NCI-H1048 (cell line): ENCODE results near the gene FOXN1.

Experiments
- DNase-seq: peaks from one replicate; lab custom pipeline; 2025; lab: John Stamatoyannopoulos, UW

FOXN1 gene

DNA sequence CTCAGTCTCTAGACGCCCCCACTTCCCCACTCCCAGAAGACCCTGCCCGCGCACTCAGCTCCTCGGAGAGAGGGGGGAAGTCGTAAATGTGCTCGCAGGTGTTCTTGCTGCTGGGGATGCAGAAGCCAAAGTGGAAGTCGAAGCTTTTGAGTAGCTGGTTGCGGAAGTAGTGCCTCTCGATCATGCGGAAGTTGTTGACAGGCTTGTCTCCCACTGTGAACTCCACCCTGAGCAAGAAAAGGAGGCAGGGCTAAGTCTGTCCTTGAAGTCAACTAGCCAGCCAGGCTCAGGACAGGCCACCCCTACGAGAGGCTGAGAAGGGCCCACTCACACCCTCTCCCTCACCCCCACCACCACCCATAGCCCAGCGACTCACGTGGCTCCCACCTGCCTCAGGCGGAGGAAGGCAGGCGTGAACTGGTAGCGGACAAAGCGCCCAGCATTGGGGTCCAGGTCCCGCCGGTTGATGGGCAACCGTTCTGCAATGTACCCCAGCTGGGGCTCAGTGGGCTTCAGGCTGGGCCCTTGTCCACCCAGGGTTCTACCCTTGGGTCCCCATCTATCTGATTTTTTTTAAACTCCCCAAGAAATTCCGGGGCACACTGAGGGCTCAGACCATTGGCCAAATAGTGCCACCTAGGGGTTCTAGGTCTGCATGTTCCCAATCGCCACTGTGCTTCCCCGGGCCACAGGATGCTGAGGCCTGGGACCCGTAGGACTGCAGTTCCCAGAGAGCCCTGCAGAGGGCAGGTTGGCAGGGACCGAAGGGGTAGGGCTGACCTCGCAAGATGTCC is 41.7 kb downstream of the FOXN1 start:
- DNase-seq = no peak

- no peak for DNase-seq
Observed at GRCh38 chr17:28548417-28549130, 42.4 kb downstream of the FOXN1 start.

DNA sequence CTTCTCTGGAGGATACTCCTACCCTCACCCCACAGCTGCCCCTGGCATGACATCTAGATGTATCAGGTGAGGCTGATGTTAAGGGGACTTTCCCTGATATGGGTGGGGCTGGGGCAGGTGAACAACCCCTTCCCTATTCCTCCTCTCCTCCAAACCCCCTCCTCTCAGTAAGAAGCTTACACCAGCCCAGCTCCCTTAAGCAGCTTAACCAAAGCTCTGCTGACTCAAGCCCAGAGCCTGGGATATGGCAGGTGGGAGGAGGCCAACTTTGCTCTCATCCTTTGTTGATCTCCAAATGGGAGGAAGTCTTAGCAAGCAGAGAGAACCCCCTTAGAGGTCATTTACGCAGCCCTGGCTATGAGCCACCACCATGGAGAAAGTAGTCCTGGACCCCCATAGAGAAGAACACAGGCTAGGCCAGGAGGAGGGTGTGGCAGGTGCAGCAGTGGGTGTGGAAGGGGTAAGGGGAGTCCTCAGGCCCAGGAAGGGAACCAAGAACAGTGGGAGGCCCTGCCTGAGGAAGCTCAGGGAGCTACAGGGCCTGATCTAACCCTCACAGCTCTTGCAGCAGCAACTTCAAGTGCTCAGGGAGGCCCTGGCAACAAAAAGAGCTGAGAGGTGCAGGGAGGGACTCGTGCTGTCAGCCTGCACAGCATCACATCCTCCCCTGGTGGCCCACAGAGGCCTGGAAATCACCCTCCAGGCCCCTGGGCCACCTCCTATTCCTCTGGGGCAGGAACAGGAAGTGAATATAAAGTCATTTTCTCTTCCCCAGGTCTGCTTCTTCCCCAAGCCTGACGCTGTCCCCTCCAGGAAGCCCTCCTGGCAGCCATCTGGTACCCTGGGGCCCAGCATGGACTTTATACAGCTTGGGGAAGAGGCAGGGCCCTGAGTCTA is 43.3 kb downstream of the FOXN1 start:
- DNase-seq = no peak

- DNase-seq = no peak
Observed at GRCh38 chr17:28550858-28551257, 44.7 kb downstream of the FOXN1 start.

DNA sequence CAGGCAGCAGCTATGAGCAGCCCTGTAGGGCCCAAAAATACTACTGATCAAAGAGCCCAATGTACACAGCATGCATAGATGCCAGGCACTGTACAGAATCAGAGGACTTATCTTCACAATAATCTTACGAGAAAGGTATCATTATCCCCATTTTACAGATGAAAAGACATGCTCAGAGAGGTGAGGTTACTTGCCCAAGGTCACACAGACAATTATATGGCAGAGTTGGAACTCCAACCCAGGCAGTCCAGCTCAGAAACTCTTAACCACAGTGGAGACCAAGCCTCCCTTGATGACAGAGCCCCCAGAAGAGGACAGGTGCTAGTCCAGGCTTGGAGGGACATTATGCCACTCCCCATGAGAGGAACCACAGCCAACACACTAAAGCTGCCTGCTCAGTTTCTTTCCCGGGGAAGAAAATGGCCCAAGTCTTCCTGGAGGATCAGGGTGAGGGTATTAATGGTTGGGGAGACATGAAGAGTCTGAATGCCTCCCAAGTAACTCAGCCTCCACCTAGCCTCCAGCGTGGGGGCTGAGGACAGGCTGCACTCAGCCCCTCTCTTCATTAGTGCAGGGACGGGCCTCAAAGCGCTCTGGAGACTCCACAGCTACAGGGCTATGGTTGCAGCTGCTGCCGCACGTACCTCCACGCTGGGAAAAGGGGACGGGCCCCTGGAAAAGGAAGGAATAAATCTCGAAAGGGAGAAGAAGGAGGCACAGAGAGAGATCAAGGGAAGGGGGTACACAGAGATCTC is 45.5 kb downstream of the FOXN1 start:
- no peak for DNase-seq

- DNase-seq = peak; percentile 49
Observed at GRCh38 chr17:28552176-28552999, 46.2 kb downstream of the FOXN1 start, which contains the start of gene UNC119. UNC119 (minus strand) TSS chr17:28552624; CDS start chr17:28552557, 67 bp downstream.

DNA sequence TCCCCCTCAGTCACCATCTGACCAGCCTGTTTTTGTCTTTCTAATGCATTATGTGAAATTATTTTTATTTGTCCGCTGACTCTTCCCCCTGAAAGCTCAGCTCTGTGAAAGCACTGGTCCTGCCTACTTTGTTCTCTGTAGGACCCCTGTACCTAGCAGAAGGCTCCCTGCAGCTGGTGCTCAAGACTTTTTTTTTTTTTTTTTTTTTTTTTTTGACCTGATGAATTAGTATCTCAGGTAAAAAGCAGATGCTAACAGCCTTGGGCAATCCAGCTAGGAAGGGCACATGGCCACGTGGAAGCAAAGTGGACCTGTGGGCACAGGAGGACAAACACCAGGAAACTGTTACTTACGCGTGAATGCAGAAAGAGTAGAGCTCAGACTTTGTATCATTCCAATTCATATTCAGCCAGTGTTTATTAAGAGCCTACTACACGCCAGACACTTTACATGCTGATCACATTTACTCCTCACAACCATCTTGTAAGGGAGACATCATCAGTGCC is 46.9 kb downstream of the FOXN1 start:
- DNase-seq = no peak

GRCh38 chr17:28554565-28554964 is 48.4 kb downstream of the FOXN1 start:
- DNase-seq = no peak

DNA sequence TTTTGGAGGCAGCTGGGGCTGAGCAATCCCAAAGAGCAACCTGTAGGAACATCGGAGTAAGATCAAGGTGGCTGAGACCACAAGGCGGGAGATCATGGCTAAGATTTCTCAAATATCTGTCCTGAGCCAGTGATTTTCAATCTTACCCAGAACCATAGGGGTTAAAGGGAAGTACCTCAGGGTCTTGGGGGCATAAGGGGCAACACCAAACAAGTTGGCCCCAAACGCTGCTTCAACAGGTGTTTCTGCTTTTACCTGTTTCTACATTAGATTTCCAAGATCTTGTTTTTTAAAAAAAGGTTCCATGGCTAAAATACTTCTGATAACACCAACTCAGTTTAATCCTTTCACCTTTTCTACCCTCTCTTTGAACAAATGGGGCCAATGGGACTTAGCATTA is 48.9 kb downstream of the FOXN1 start:
- no peak for DNase-seq

DNA sequence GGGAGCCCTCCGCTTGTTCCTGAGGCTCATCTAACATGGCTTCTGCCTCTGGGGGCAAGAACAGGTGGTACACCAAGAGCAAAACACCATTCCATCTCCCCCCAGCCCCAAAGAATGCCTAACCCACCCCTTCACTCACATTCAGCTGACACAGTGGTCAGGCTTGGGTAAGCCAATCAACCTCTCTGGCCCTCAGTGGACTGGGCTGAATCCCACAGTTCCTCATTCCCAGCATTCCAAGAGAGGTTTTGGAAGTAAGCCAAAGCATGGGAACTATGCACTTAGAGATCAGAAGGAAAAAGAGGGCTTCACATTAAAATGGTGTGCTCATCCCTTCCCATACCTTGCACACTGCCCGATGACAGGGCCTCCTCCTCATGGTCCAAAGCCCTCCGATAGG is 57.3 kb downstream of the FOXN1 start:
- DNase-seq = no peak

GRCh38 chr17:28567604-28568003 is 61.5 kb downstream of the FOXN1 start:
- no peak for DNase-seq

GRCh38 chr17:28569446-28569845 is 63.3 kb downstream of the FOXN1 start:
- no peak for DNase-seq

DNA sequence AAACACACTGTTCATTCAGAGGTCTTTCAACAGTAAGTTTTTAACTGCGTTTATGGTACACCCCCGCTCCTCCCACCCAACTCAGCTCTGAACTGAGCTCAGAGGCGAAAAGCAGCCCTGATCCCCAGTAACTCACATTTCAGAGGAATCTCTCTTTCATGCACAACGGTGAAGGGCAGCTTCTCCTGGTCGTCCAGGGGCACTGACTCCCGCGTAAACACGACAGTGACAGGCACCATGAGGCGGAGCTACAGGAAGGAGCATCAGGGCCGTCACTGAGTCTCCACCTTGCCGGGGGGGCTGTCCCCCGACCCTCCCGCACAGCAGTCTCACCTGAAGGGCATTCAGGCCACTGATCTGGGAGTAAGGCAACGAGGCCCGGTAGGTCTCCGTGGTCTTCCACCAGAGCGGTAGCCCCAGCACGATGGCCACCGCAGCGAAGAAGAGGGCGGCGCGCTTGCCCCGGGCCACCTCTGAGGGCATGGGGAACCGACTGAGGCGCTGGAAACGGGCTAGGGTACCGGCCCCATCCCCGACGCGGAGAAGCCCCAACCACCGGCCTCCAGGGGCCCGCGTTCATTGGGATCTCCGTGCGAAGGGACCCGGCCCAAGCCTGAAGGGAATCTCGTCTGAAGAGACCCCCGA is 64.7 kb downstream of the FOXN1 start:
- DNase-seq = peak; percentile 29

DNA sequence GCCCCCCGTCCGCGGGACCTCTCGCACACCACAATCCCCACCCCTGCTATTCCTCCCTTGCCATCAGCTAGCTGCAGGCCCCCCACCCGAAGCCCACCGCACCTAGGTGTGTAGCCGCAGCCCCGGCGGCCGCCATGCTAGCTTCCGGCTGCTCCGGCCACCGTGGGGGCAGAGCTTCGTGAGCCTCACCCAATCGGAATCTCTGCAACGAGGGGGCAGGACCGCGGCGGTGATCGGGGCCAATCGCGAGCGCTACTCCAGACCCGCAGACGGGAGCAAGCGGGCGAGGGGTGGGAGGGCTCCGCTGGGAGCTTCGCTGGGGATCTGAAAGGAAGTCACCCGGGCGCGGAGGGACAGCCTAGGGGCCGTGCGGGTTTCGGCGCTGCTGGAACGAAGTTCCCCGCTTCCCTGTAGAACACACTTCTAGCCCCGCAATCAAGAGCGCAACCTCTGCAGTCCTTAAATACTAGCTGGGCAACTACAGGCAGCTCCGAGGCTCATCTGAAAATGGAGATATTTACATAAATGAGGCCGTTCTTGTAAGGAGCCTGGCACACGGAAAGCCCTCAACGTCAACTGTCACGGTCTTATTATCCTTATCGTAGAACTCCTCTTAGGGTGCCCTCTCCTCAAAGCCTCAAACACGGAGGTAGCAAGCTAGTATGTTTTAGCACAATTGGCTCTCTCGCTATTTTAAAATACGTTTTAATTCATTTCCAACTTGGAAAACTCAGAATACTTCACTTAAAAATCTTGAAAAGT is 65.4 kb downstream of the FOXN1 start, which contains the start of gene PIGS:
Gene PIGS, minus strand, starts transcription at position 164 of the 762 bp plus-strand sequence. Its CDS starts 28 bp downstream, at position 136.
- DNase-seq = peak; percentile 88

DNA sequence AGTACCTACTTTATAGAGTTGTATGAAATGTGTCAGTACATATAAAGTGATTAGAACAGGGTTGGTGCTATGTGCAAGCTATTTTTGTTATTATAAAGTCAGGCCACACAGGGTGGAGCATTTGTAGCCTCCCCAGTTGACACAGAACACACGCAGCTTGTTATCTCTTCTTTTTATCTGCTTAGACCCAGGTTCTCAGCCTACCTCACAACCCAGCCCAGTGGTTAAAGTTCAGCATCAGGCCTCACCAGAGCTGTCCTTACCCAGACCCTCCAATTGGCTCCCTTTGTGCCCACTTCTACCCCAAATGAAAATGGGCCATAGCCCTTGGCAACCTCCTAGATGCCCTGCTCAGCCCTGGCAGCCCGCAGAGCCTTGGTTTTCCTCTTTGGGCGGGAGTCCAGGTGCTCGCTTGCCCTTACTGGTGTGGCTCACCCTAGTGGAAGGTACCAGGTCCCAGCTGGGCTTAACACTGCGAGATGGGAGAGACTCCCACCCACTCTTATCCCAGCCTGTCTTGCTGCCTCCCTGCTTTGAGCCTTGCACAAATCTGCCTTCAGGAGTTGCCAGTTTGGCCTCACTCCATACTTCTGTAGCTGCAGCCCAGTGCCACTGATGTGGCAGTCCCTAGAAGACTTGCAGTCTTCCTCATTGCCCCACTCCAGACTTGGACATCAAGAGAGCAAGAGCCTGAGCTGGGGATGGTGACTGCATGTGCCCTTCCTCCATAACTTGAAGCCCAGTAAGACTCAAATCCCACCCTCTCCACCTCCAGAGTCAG is 66.3 kb downstream of the FOXN1 start:
- no peak for DNase-seq

DNA sequence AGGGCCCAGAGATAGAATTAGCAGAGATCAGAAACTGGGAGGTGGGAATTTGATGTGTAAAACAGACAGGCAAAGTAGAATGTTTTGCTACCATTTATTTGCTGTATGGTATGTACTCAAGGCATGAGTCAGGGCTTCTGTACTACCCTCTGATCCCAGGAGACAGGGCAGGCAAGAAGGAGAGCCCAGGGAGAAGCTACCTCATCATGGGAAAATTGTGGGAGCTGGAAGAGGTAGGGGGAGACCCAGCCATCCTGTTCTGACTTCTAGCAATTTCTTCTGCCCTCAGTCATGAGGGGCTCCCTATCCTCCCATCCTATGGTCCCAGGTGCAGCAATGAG is 66.9 kb downstream of the FOXN1 start:
- DNase-seq = no peak

DNA sequence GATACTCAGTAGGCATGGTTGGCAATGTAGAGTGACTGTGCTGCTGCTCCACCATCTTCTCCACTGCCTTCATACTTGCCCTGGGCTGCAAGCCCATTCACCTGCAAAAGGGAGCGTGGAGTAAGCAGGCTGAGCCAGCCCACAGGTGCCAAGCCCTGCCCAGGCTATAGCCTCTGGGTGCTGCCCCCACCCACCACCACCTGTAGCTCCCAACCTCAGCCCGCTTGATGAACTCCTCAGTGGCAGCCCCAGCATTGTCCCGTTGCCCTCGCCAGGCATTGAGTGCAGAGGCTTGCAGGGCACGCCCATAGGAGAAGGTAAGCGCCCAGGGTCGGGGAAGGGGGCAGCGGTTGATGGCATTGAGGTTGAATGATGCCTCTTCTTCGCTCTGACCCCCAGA is 67.4 kb downstream of the FOXN1 start:
- DNase-seq = no peak

- DNase-seq = no peak
Observed at GRCh38 chr17:28573966-28574480, 67.9 kb downstream of the FOXN1 start.
